Globus pallidus (tissue), 1 donor: ENCODE data around the gene ADGRG7.

Experiments used
- DNase-seq: peaks from one replicate; pipeline ENCODE4 v3.0.0-alpha.2; 2015; ENCODE audit warnings: low spot score

ADGRG7 gene

GRCh38 chr3:100698736-100699135, 89.3 kb downstream of the ADGRG7 start:
- no peak for DNase-seq

GRCh38 chr3:100700708-100701107, 91.3 kb downstream of the ADGRG7 start:
- DNase-seq, result no peak

- DNase-seq, result no peak
These were observed 92.9 kb downstream of the ADGRG7 start for GRCh38 chr3:100702082-100702979.

GRCh38 chr3:100702980-100703345, 93.6 kb downstream of the ADGRG7 start:
- DNase-seq, result no peak

GRCh38 chr3:100703865-100704264, 94.5 kb downstream of the ADGRG7 start:
- DNase-seq, result no peak

- DNase-seq, result no peak
These were observed 97.0 kb downstream of the ADGRG7 start for GRCh38 chr3:100706365-100706764.

- no peak for DNase-seq
These were observed 99.2 kb downstream of the ADGRG7 start for GRCh38 chr3:100708644-100708988.

GRCh38 chr3:100708989-100709841, 99.8 kb downstream of the ADGRG7 start, which contains the start of gene TFG:
TFG (plus strand) TSS chr3:100709494; CDS start chr3:100713686, 4,192 bp downstream.
- peak; percentile 97 for DNase-seq

- DNase-seq, result peak; percentile 24
These were observed 100.5 kb downstream of the ADGRG7 start for GRCh38 chr3:100709842-100710260.

- peak; percentile 24 for DNase-seq
These were observed 101.0 kb downstream of the ADGRG7 start for GRCh38 chr3:100710261-100710968.

- DNase-seq, result no peak
These were observed 105.8 kb downstream of the ADGRG7 start for GRCh38 chr3:100715176-100715575.

GRCh38 chr3:100717063-100717462, 107.7 kb downstream of the ADGRG7 start:
- no peak for DNase-seq

- no peak for DNase-seq
These were observed 108.5 kb downstream of the ADGRG7 start for GRCh38 chr3:100717637-100718487.

GRCh38 chr3:100719136-100719535, 109.7 kb downstream of the ADGRG7 start:
- DNase-seq, result no peak

- DNase-seq, result no peak
These were observed 111.0 kb downstream of the ADGRG7 start for GRCh38 chr3:100720426-100720825.

GRCh38 chr3:100725935-100726513, 116.6 kb downstream of the ADGRG7 start:
- DNase-seq, result no peak

GRCh38 chr3:100726706-100727105, 117.3 kb downstream of the ADGRG7 start:
- DNase-seq, result no peak

GRCh38 chr3:100730524-100730923, 121.1 kb downstream of the ADGRG7 start:
- no peak for DNase-seq

- DNase-seq, result no peak
These were observed 123.0 kb downstream of the ADGRG7 start for GRCh38 chr3:100732435-100732834.

GRCh38 chr3:100737334-100737733, 127.9 kb downstream of the ADGRG7 start:
- no peak for DNase-seq

GRCh38 chr3:100740207-100740606, 130.8 kb downstream of the ADGRG7 start:
- DNase-seq, result no peak
